B cell (primary cell): ENCODE data around the gene HBA2. TPM values are rescaled to one million over a fixed set of nuclear protein-coding genes. Genes with fewer than 3 reads are reported as not detected.

Experiments
- ATAC-seq: fragments of 200-7000 bp; cut with Tn5 transposase; one replicate; pipeline ENCODE4 v1.10.0; 2021; ENCODE audit warnings: low read depth, mild to moderate bottlenecking, moderate number of reproducible peaks, moderate library complexity
- CTCF ChIA-PET: fragments of 350-600 bp; sonication (Branson Sonifier 250); formaldehyde crosslinking; loops from one replicate; lab custom pipeline; 2021; ENCODE audit warnings: antibody characterized with exemption, inconsistent platforms; lab: Charles Lee
- POLR2A ChIA-PET: fragments of 350-600 bp; sonication (Branson Sonifier 250); formaldehyde crosslinking; loops from one replicate; lab custom pipeline; 2021; ENCODE audit warnings: antibody characterized with exemption; lab: Charles Lee
- DNase-seq: peaks from one replicate; pipeline ENCODE4 v3.0.0; 2013
- H2AFZ ChIP-seq: 2 replicates; pipeline ENCODE4 v1.6.1; 2012; ENCODE audit warnings: mild to moderate bottlenecking, low read depth, low read length; ENCODE audit not compliant: insufficient read depth, poor library complexity, severe bottlenecking
- H3K27ac ChIP-seq, 2 donors: 1 replicate in 1 of 2; 2 replicates in 1 of 2; pipeline ENCODE4 v1.5.1; 2012 to 2013; ENCODE audit warnings: low read length in 2 of 2, mild to moderate bottlenecking in 2 of 2, moderate library complexity in 1 of 2
- H3K27me3 ChIP-seq, 4 experiments: fragments of 200-600 bp in 1 of 4; sonication (generic) in 1 of 4; replicated peaks in 1 of 4; 1 replicate in 2 of 4; 2 replicates in 2 of 4; pipeline versions ENCODE4 v1.6.1 to v1.7.0; 2013 to 2016; ENCODE audit warnings: low read length in 3 of 4, mild to moderate bottlenecking in 2 of 4, mixed read lengths in 1 of 4, moderate library complexity in 1 of 4; ENCODE audit not compliant: insufficient read depth in 4 of 4, control insufficient read depth in 3 of 4; ENCODE audit errors: control extremely low read depth in 1 of 4
- H3K36me3 ChIP-seq, 2 experiments: replicated peaks in 1 of 2; 1 replicate in 1 of 2; 2 replicates in 1 of 2; pipeline versions ENCODE4 v1.6.1 to v1.7.1; 2013; ENCODE audit warnings: low read length in 1 of 2; ENCODE audit not compliant: insufficient read depth in 2 of 2, control insufficient read depth in 1 of 2; ENCODE audit errors: control extremely low read depth in 1 of 2, extremely low read depth in 1 of 2
- H3K4me1 ChIP-seq, 2 donors: fragments of 200-600 bp in 1 of 2; sonication (generic) in 1 of 2; 1 replicate in 1 of 2; 2 replicates in 1 of 2; pipeline versions ENCODE4 v1.5.1 to v1.6.1; 2013 to 2017; ENCODE audit warnings: low read length in 2 of 2; ENCODE audit not compliant: control insufficient read depth in 2 of 2, insufficient read depth in 2 of 2
- H3K4me2 ChIP-seq: replicated peaks from 2 replicates; pipeline ENCODE3; 2012; ENCODE audit warnings: mild to moderate bottlenecking, low read depth, low read length; ENCODE audit not compliant: poor library complexity, severe bottlenecking
- H3K4me3 ChIP-seq, 5 experiments: fragments of 200-600 bp in 1 of 5; sonication (generic) in 1 of 5; 1 replicate in 3 of 5; 2 replicates in 2 of 5; pipeline versions ENCODE4 v1.5.1 to v1.7.0; 2011 to 2016; ENCODE audit warnings: low read length in 4 of 5, mild to moderate bottlenecking in 4 of 5, low read depth in 2 of 5, control low read depth in 1 of 5, moderate library complexity in 1 of 5; ENCODE audit not compliant: insufficient read depth in 1 of 5; ENCODE audit errors: control extremely low read depth in 1 of 5, extremely low read depth in 1 of 5
- H3K79me2 ChIP-seq: fragments of 200-600 bp; sonication (generic); one replicate; pipeline ENCODE4 v1.6.0; 2016; ENCODE audit warnings: low read length; ENCODE audit not compliant: control insufficient read depth, insufficient read depth
- H3K9ac ChIP-seq: fragments of 200-600 bp; sonication (generic); 2 replicates; pipeline ENCODE4 v1.6.1; 2017; ENCODE audit warnings: mild to moderate bottlenecking, low read length, moderate library complexity
- H3K9me3 ChIP-seq, 3 donors: one replicate each; pipeline versions ENCODE4 v1.6.1 to v1.7.1; 2013; ENCODE audit warnings: low read length in 2 of 3; ENCODE audit not compliant: control insufficient read depth in 2 of 3, insufficient read depth in 1 of 3; ENCODE audit errors: control extremely low read depth in 1 of 3
- H4K20me1 ChIP-seq: 2 replicates; pipeline ENCODE4 v1.6.0; 2012; ENCODE audit warnings: mild to moderate bottlenecking, low read length; ENCODE audit not compliant: insufficient read depth, control insufficient read depth, poor library complexity, severe bottlenecking
- H3K27ac Mint-ChIP-seq: one replicate; pipeline ENCODE4 v1.8.0; 2021; ENCODE audit warnings: mixed read lengths
- H3K27me3 Mint-ChIP-seq: one replicate; pipeline ENCODE4 v1.8.0; 2021; ENCODE audit warnings: mixed read lengths
- H3K4me1 Mint-ChIP-seq: one replicate; pipeline ENCODE4 v1.8.0; 2021; ENCODE audit warnings: mixed read lengths
- H3K4me3 Mint-ChIP-seq: one replicate; pipeline ENCODE4 v1.8.0; 2021; ENCODE audit warnings: mixed read lengths
- H3K9me3 Mint-ChIP-seq: one replicate; pipeline ENCODE4 v1.8.0; 2022; ENCODE audit warnings: mixed read lengths; ENCODE audit not compliant: insufficient read depth
- EZH2 ChIP-seq: IDR thresholded peaks from 2 replicates; pipeline ENCODE4 v1.6.1; 2012; ENCODE audit warnings: borderline replicate concordance, low read depth, mild to moderate bottlenecking, moderate library complexity, low read length; ENCODE audit not compliant: insufficient read depth, poor library complexity, severe bottlenecking
- WGBS: methylation state at CpG from one replicate; pipeline ENCODE4 v1.1.5; 2013; ENCODE audit warnings: missing lambda C conversion rate; ENCODE audit not compliant: insufficient coverage; 5-methylcytosine and 5-hydroxymethylcytosine counted together
- intact Hi-C: fragments of 100-400 bp; cut with micrococcal nuclease; formaldehyde crosslinking; loops from one replicate; pipeline ENCODE4 v1.10.0; 2022
- polyA plus RNA-seq: library from polyadenylated mRNA; depleted of rRNA; stranded (reverse); fragments of >200 nt; gene quantifications from 2 replicates; pipeline ENCODE4 v1.2.3, GENCODE V29; 2012
- total RNA-seq, 2 donors: library from RNA; stranded (reverse); fragments of 120-200 nt in 1 of 2; gene quantifications; 1 replicate in 1 of 2; 2 replicates in 1 of 2; pipeline versions ENCODE4 v1.2.3 to v1.2.4, GENCODE V29; 2013 to 2022
- TF ChIP-seq, protein P1 (sequence below): fragments of 200-600 bp; IDR thresholded peaks from one replicate; pipeline ENCODE4 v1.8.0; 2022; ENCODE audit warnings: antibody characterized with exemption, mild to moderate bottlenecking

The HBA2 gene
- total and polyA plus RNA-seq, 2 donors (not counting 1 experiment from before 2014, with no cell fraction given): 75.6 to 179 TPM

- 97% methylated on average over 7 of the region's 11 CpGs for WGBS
- no peak overlapping the region for H3K4me3 ChIP-seq
- no peak overlapping the region for H3K27ac Mint-ChIP-seq
- H3K27ac ChIP-seq: no peak overlapping the region
- H3K4me2 ChIP-seq: no peak overlapping the region
- H3K9me3 ChIP-seq: no peaks in the 10 kb centered on the region
- intact Hi-C loops: no loop called here
- H3K9me3 Mint-ChIP-seq: no peaks in the 10 kb centered on the region
- H2AFZ ChIP-seq: no peak overlapping the region
- H4K20me1 ChIP-seq: peaks cover 41% of the 10 kb centered on the region
- H3K27me3 Mint-ChIP-seq: no peaks in the 10 kb centered on the region
- TF ChIP-seq, protein P1, sequence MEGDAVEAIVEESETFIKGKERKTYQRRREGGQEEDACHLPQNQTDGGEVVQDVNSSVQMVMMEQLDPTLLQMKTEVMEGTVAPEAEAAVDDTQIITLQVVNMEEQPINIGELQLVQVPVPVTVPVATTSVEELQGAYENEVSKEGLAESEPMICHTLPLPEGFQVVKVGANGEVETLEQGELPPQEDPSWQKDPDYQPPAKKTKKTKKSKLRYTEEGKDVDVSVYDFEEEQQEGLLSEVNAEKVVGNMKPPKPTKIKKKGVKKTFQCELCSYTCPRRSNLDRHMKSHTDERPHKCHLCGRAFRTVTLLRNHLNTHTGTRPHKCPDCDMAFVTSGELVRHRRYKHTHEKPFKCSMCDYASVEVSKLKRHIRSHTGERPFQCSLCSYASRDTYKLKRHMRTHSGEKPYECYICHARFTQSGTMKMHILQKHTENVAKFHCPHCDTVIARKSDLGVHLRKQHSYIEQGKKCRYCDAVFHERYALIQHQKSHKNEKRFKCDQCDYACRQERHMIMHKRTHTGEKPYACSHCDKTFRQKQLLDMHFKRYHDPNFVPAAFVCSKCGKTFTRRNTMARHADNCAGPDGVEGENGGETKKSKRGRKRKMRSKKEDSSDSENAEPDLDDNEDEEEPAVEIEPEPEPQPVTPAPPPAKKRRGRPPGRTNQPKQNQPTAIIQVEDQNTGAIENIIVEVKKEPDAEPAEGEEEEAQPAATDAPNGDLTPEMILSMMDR: no peak
- TF ChIP-seq EZH2: no peak
- H3K4me1 Mint-ChIP-seq: no peaks in the 10 kb centered on the region
- H3K36me3 ChIP-seq: peaks cover 15 to 88% of the 10 kb centered on the region in 2 experiments
- no peak overlapping the region for H3K4me3 Mint-ChIP-seq
- no peaks in the 10 kb centered on the region for H3K27me3 ChIP-seq
- no peak for ATAC-seq
- no peaks in the 10 kb centered on the region for H3K4me1 ChIP-seq
- H3K9ac ChIP-seq: no peak overlapping the region
- ChIA-PET POLR2A (no interaction called here), CTCF (interaction anchor here (1.1 kb wide), 1 partner anchor 9 kb away, joined by 3 read pairs; no protein-coding TSS in a partner anchor)
- DNase-seq: no peak
- peaks cover 16% of the 10 kb centered on the region for H3K79me2 ChIP-seq
Observed at GRCh38 chr16:192686-193085, 20.0 kb downstream of the HBA2 start.

- Histone ChIP-seq H3K4me3 (no peak overlapping the region), H4K20me1 (peaks cover 43% of the 10 kb centered on the region), H3K4me1 (no peaks in the 10 kb centered on the region), H3K9me3 (no peaks in the 10 kb centered on the region), H3K27me3 (no peaks in the 10 kb centered on the region), H3K4me2 (no peak overlapping the region), H3K27ac (no peak overlapping the region), H3K36me3 (peaks cover 14 to 90% of the 10 kb centered on the region in 2 experiments), H3K9ac (no peak overlapping the region), H3K79me2 (peaks cover 16% of the 10 kb centered on the region), H2AFZ (no peak overlapping the region)
- CTCF ChIA-PET: interaction anchor here (1.1 kb wide), 2 partner anchors 10 to 128 kb away, joined by 3 to 4 read pairs; no protein-coding TSS in a partner anchor
- Mint-ChIP-seq H3K9me3 (no peaks in the 10 kb centered on the region), H3K27me3 (no peaks in the 10 kb centered on the region), H3K4me1 (no peaks in the 10 kb centered on the region), H3K4me3 (no peak overlapping the region), H3K27ac (no peak overlapping the region)
- TF ChIP-seq, protein P1: no peak
- intact Hi-C loops: no loop called here
- over 99% methylated on average over 13 of the region's 15 CpGs for WGBS
- ATAC-seq: no peak
- POLR2A ChIA-PET: no interaction called here
- DNase-seq: no peak
Observed at GRCh38 chr16:193441-193840, 20.8 kb downstream of the HBA2 start.
